OCI-LY3 (cell line): ENCODE measurements around the gene BCAN.
A peak's percentile ranks its signal among the peaks of the same experiment; 100 is the strongest.

Experiments
- H2AFZ ChIP-seq: fragments of 200-600, 300-600 bp; shearing (Covaris generic); 2 replicates; pipeline ENCODE4 v1.6.0; 2014; ENCODE audit warnings: antibody characterized with exemption, low read depth, low read length
- H3K27ac ChIP-seq: fragments of 200-600, 300-600 bp; sonication (generic); 2 replicates; pipeline ENCODE4 v1.5.1; 2014; ENCODE audit warnings: mild to moderate bottlenecking, low read length, moderate library complexity, mixed read lengths
- H3K27me3 ChIP-seq: fragments of 200-600, 300-600 bp; sonication (generic); 2 replicates; pipeline ENCODE4 v1.6.1; 2014; ENCODE audit warnings: low read depth, low read length, mixed read lengths
- H3K36me3 ChIP-seq: fragments of 200-600, 300-600 bp; sonication (generic); replicated peaks from 2 replicates; pipeline ENCODE3; 2014; ENCODE audit warnings: low read depth, low read length, mixed read lengths
- H3K4me1 ChIP-seq: fragments of 300-600, 200-600 bp; sonication (generic); 2 replicates; pipeline ENCODE4 v1.6.1; 2014; ENCODE audit warnings: low read length, mixed read lengths
- H3K4me2 ChIP-seq: fragments of 200-600, 300-600 bp; sonication (generic); 2 replicates; pipeline ENCODE4 v1.6.1; 2014; ENCODE audit warnings: low read length, mixed read lengths
- H3K4me3 ChIP-seq: fragments of 300-600, 200-600 bp; sonication (generic); 2 replicates; pipeline ENCODE4 v1.5.1; 2014; ENCODE audit warnings: antibody characterized with exemption, mild to moderate bottlenecking, low read length, moderate library complexity
- H3K79me2 ChIP-seq: fragments of 300-600, 200-600 bp; shearing (Covaris generic); 2 replicates; pipeline ENCODE4 v1.6.1; 2014; ENCODE audit warnings: mild to moderate bottlenecking, low read length, mixed read lengths
- H3K9ac ChIP-seq: fragments of 300-600, 200-600 bp; shearing (Covaris generic); 2 replicates; pipeline ENCODE4 v1.6.0; 2014; ENCODE audit warnings: mild to moderate bottlenecking, low read length, moderate library complexity
- H3K9me3 ChIP-seq: fragments of 200-600, 300-600 bp; shearing (Covaris generic); 2 replicates; pipeline ENCODE4 v1.6.1; 2014; ENCODE audit warnings: low read length, mixed read lengths; ENCODE audit not compliant: insufficient read depth
- H4K20me1 ChIP-seq: fragments of 200-600, 300-600 bp; sonication (generic); 2 replicates; pipeline ENCODE4 v1.6.1; 2016; ENCODE audit warnings: low read length, mixed read lengths; ENCODE audit not compliant: insufficient read depth
- EZH2phosphoT487 ChIP-seq: fragments of 200-600 bp; shearing (Covaris generic); IDR thresholded peaks from 2 replicates; pipeline ENCODE4 v1.6.1; 2018; ENCODE audit warnings: antibody characterized with exemption, mixed run types, low read depth
- TF ChIP-seq, protein P1 (sequence below): fragments of 200-600, 300-600 bp; sonication (generic); IDR thresholded peaks from 2 replicates; pipeline ENCODE4 v1.5.1; 2014; ENCODE audit warnings: antibody characterized with exemption, low read length, low read depth

BCAN gene

DNA sequence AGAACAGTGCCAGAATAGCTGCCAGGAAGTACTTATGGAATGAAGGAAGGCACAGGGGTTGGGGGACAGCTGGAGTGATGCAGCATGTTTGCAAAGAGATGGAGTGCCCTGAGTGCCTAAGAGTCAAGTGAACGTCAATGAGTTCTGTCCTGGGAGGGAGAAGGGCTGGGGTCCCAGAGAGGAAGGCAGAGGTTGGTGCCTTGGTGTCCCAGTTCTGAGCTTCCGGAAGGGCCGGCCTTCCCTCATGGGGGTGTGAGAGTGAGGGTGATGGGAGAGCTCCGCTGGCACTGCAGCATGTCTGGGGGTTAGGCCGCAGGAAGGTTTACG lies 17.7 kb downstream of the BCAN start:
- Histone ChIP-seq H3K79me2 (no peaks in the 10 kb centered on the region), H2AFZ (no peak overlapping the region), H3K27me3 (peaks cover 34% of the 10 kb centered on the region), H3K9me3 (no peaks in the 10 kb centered on the region), H4K20me1 (peaks cover 8% of the 10 kb centered on the region; the same call in 1 of the 2 replicates), H3K36me3 (no peaks in the 10 kb centered on the region), H3K4me1 (peaks cover 71% of the 10 kb centered on the region), H3K4me3 (0 out of 2 replicates have a peak overlapping the region, but pooled peaks have one; percentile 6), H3K4me2 (peak overlapping the region; percentile 48), H3K27ac (no peak overlapping the region), H3K9ac (no peak overlapping the region)
- TF ChIP-seq, protein P1, sequence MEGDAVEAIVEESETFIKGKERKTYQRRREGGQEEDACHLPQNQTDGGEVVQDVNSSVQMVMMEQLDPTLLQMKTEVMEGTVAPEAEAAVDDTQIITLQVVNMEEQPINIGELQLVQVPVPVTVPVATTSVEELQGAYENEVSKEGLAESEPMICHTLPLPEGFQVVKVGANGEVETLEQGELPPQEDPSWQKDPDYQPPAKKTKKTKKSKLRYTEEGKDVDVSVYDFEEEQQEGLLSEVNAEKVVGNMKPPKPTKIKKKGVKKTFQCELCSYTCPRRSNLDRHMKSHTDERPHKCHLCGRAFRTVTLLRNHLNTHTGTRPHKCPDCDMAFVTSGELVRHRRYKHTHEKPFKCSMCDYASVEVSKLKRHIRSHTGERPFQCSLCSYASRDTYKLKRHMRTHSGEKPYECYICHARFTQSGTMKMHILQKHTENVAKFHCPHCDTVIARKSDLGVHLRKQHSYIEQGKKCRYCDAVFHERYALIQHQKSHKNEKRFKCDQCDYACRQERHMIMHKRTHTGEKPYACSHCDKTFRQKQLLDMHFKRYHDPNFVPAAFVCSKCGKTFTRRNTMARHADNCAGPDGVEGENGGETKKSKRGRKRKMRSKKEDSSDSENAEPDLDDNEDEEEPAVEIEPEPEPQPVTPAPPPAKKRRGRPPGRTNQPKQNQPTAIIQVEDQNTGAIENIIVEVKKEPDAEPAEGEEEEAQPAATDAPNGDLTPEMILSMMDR: no peak
- TF ChIP-seq EZH2phosphoT487: no peak

GRCh38 chr1:156659988-156660751 lies 18.3 kb downstream of the BCAN start:
- Histone ChIP-seq H3K36me3 (no peaks in the 10 kb centered on the region), H2AFZ (peak overlapping the region; percentile 63), H3K4me2 (peak overlapping the region; percentile 90), H3K4me1 (peaks cover 74% of the 10 kb centered on the region), H3K9me3 (no peaks in the 10 kb centered on the region), H3K4me3 (peak overlapping the region; percentile 71), H4K20me1 (peaks cover 3% of the 10 kb centered on the region; the same call in 1 of the 2 replicates), H3K27ac (no peak overlapping the region), H3K9ac (peak overlapping the region; percentile 66), H3K27me3 (peaks cover 32% of the 10 kb centered on the region), H3K79me2 (no peaks in the 10 kb centered on the region)
- TF ChIP-seq, protein P1: peak; percentile 99
- TF ChIP-seq EZH2phosphoT487: no peak

- Histone ChIP-seq H3K27me3 (peaks cover 32% of the 10 kb centered on the region), H3K4me1 (peaks cover 69% of the 10 kb centered on the region), H3K4me3 (peak overlapping the region; percentile 71), H3K9ac (peak overlapping the region; percentile 66), H3K27ac (no peak overlapping the region), H3K36me3 (no peaks in the 10 kb centered on the region), H2AFZ (peak overlapping the region; percentile 63), H3K4me2 (peak overlapping the region; percentile 90), H4K20me1 (no peaks in the 10 kb centered on the region), H3K9me3 (no peaks in the 10 kb centered on the region), H3K79me2 (no peaks in the 10 kb centered on the region)
- TF ChIP-seq, protein P1: no peak
Observed at GRCh38 chr1:156660752-156661112, 18.8 kb downstream of the BCAN start.

- Histone ChIP-seq H3K9ac (peak overlapping the region; percentile 66; the same call in 1 of the 2 replicates), H3K4me2 (peak overlapping the region; percentile 90), H3K4me3 (peak overlapping the region; percentile 71), H4K20me1 (no peaks in the 10 kb centered on the region), H3K4me1 (peaks cover 63% of the 10 kb centered on the region), H3K36me3 (no peaks in the 10 kb centered on the region), H3K9me3 (no peaks in the 10 kb centered on the region), H3K27ac (no peak overlapping the region), H3K27me3 (peaks cover 20% of the 10 kb centered on the region), H2AFZ (no peak overlapping the region), H3K79me2 (no peaks in the 10 kb centered on the region)
- TF ChIP-seq EZH2phosphoT487: no peak
Observed at GRCh38 chr1:156662005-156662799, 20.3 kb downstream of the BCAN start.
